Retinal pigment epithelial cell (primary cell): ENCODE data around the gene TIE1.

Experiments used
- DNase-seq: peaks from one replicate; pipeline ENCODE4 v3.0.0-alpha.2; 2010; ENCODE audit warnings: low read depth
- H3K4me3 ChIP-seq: 2 replicates; pipeline ENCODE4 v1.5.1; 2011; ENCODE audit warnings: mild to moderate bottlenecking, low read length, control low read depth, moderate library complexity
- TF ChIP-seq, protein P1 (sequence below): conservative IDR thresholded peaks from 2 replicates; pipeline ENCODE4 v1.5.1; 2011; ENCODE audit warnings: low read depth, low read length, control low read depth, inconsistent platforms

TIE1 gene

GRCh38 chr1:43363283-43363934 is 62.6 kb downstream of the TIE1 start:
- no peak for DNase-seq
- H3K4me3 ChIP-seq: no peak overlapping the region
- TF ChIP-seq, protein P1, sequence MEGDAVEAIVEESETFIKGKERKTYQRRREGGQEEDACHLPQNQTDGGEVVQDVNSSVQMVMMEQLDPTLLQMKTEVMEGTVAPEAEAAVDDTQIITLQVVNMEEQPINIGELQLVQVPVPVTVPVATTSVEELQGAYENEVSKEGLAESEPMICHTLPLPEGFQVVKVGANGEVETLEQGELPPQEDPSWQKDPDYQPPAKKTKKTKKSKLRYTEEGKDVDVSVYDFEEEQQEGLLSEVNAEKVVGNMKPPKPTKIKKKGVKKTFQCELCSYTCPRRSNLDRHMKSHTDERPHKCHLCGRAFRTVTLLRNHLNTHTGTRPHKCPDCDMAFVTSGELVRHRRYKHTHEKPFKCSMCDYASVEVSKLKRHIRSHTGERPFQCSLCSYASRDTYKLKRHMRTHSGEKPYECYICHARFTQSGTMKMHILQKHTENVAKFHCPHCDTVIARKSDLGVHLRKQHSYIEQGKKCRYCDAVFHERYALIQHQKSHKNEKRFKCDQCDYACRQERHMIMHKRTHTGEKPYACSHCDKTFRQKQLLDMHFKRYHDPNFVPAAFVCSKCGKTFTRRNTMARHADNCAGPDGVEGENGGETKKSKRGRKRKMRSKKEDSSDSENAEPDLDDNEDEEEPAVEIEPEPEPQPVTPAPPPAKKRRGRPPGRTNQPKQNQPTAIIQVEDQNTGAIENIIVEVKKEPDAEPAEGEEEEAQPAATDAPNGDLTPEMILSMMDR: no peak

GRCh38 chr1:43363935-43364525 is 63.2 kb downstream of the TIE1 start:
- H3K4me3 ChIP-seq: no peak overlapping the region
- TF ChIP-seq, protein P1: no peak
- DNase-seq: no peak

DNA sequence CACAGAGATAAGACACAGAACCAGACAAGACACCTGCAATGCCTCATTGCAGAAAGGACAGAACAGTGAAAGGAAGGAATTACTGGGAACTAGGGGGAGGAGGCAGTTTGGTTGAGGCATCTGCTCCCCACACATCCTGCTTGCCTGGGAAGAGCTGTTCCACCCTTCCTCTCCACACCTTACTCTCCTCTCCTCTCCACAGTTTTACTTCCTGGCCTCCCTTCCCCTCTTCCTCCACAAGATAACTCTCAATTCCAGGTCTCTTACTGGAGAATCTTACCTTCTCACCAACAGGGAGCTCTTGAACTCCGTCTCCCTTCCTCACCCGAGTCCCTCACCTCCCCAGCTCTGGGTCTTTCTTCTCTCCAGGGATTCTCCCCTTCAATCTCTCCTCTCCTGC is 64.9 kb downstream of the TIE1 start:
- TF ChIP-seq, protein P1: no peak
- DNase-seq: no peak
- H3K4me3 ChIP-seq: no peak overlapping the region

- H3K4me3 ChIP-seq: peak overlapping the region; percentile 76
- DNase-seq: no peak
- TF ChIP-seq, protein P1: no peak
Measured at GRCh38 chr1:43366179-43366578, 65.4 kb downstream of the TIE1 start.

DNA sequence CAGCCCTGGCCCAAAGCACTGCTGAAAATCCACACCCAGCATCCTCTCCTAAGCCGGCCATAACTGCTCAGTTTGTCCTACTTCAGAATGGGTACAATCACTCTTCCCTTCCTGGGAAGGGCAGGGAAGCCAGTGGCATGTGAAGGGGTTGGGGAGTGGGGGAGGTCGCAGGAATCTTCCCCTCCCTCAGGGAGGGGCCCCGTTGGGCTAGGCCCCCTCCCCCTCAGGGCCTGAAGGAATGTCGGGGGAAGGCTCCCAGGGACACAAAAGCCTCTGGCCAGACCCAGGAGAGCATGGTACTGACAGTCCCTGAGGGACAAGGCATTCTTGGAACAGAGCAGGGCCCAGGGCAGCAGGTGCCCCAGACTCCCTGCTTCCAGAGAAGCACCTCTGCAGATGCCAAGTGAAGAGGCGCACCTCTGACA is 65.8 kb downstream of the TIE1 start:
- no peak for DNase-seq
- peak overlapping the region; percentile 76 for H3K4me3 ChIP-seq
- TF ChIP-seq, protein P1: no peak

DNA sequence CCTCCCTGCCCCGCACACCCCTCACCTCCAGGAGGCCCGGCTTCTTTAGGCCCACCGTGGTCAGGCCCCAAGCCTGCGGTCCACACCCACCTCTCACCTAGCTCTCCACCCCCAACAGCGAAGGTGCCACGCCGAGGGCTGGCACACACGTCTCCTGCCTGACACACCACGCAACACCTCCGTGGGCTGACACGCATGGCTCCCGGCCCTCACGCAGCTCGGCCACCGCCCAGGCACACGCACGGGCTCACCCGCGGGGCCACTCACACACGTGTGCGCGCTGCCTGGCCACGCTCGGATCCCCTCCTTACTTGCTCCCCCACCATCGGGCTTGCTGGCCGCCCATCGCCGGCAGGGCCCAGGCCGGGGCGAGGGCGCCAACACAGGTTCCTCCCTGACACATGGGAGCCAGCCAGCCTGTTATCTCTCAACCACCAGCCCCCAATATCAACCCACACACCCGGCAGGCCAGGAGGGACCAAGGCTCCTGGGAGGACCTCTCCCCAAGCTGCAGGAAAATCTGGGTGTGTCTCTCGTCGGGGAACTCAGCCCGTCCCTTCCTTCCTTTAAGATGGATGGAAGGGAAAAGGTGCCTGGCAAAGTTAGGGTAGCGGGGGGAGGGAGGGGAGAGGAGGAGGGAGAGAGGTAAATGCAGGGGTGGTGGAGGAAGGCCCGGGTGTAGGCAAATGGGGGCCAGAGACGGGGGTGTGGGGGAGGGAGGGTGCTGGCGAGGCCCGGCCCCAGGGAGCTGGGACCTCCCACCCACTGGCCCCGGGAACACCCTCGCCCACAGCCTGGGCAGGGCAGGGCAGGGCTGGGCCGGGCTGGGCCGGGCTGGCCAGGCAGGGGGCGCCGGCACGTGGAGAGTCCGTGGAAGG is 66.5 kb downstream of the TIE1 start:
- H3K4me3 ChIP-seq: peak overlapping the region; percentile 76
- TF ChIP-seq, protein P1: no peak
- no peak for DNase-seq
